HG03558 (cell line): Measurements from ENCODE around the gene THSD4.

Experiments
- ATAC-seq: cut with Tn5 transposase; IDR thresholded peaks from one replicate; pipeline ENCODE4 v1.9.1; 2021; ENCODE audit warnings: moderate number of reproducible peaks; ENCODE audit not compliant: unreplicated experiment; ENCODE audit errors: extremely low read depth

THSD4 gene

GRCh38 chr15:71801935-71802655 is 686.8 kb downstream of the THSD4 start:
- no peak for ATAC-seq

GRCh38 chr15:71802770-71803169 is 687.5 kb downstream of the THSD4 start:
- ATAC-seq = no peak

DNA sequence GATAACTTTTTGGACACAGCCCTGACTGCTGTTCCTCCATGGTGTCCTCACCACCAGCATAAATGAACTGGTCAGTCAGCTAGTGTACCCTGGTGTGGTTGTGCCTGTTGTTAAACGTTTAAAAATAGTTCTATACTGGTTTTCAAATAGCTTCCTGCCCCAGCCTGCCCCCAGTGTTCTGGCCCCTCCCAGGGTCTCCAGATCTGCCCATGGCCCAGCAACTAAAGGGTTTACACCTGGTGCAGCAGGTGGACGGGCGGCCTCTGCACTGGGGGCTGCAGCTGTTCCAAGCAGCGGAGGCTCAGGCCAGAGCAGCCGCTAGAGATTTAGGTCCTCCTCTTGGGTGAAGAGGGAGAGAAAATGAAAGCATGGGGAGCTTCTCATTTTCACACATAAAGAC is 689.0 kb downstream of the THSD4 start:
- no peak for ATAC-seq

- ATAC-seq = no peak
Measured at GRCh38 chr15:71804695-71805470, 689.6 kb downstream of the THSD4 start.

DNA sequence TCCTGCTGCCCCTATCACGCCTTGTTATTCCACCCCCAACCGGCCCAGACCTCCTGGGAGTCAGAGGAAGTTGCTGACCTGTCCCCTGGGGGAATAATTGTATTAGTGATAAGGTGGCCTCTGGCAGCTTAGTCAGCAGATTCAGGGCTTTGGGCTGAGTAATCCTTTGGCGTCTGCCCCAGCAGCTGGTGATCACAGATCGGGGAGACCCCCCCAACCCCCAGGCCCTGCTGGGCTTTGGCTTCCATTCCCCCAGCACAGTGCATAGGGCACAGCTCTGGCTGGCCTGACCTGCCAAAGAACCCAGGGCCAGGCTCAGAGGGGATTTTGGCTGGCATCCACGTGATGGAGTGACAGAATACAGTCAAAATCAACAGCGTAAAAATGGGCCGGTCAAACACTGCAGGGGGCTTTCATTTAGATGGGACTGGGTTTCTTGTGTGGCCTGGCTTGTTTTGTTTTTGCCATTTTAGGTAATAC is 691.2 kb downstream of the THSD4 start:
- ATAC-seq = no peak

DNA sequence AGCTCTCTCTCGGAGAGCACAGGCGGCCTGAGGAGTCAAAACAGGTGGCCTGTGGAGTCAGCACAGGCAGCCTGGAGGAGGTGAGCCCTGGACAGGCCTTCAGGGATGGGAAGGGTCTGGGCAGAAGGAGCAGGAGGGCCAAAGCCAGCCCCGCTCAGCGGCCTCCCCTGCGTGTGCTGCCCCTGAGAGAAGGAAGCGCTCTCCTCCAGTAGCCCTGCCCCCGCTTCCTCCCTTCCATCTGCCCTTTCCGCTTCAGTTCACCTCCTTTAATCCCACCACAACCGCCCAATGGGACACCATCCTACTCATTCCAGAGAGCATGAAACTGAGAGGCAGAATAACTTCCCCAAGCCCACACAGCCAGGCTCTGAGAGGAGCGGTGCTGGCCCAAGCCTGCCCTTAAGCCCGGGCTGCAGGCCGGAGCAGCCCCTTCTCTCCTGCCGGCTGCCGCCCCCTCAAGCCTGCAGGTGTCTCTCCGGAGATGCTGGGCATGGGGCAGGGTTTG is 691.9 kb downstream of the THSD4 start:
- no peak for ATAC-seq

DNA sequence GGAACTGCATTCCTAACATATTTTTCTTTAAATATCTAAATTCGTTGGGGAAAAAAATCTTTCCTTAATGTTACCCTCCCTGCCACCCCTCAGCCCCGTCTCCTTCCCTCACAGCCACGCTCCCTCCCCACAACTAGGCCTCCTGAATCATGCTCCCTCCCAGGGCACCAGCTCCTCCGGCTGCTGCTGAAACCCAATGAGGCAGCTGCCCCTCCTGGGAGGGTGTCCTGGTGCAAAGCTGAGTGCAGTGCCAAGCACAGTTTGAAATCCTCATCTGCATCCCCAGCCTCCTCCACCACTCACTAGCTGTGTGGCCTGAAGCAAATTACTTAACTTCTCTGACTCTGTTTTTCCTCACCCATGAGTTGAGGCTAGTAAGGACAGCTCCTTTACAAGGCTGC is 692.4 kb downstream of the THSD4 start:
- ATAC-seq = no peak

DNA sequence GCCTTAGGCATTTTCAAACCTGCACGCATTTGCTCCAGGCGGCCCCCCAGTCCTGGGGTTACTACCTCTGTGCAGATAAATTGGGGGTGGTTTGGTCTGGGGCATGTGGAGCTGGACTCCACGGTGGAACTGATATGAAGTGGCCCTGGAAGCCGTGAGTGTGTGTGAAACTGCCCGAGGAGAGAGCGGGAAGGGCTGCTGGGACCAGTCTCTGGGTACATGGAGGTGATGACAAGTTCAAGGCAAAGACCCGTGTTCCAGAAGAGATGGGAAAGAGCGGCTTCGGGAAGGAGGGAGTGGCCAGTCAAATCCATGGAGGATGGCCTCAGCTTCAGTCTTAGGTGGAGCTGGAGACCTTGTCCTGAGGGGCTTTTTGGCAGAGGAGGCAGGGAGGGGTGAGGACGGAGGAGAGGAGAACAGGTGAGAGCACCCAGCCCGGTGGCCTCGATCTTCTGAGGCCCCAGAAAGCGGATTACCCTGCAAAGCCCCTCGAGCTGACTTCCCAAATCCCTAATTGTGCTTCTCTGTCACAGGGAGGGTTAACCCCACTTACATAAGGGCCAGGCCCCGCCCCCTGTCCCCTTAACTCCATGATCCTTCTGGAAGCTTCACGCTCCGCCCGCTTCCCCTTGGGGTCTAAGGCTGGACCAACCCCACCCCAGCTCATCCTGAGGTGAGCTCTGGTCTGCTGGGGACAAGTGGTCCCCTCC is 693.2 kb downstream of the THSD4 start:
- no peak for ATAC-seq

- no peak for ATAC-seq
Measured at GRCh38 chr15:71809346-71809745, 694.1 kb downstream of the THSD4 start.

- ATAC-seq = no peak
Measured at GRCh38 chr15:71810256-71811035, 695.2 kb downstream of the THSD4 start, which contains the start of gene NR2E3. TSS of gene NR2E3 (plus strand) at chr15:71810554. CDS start at chr15:71810744, 190 bp downstream.

DNA sequence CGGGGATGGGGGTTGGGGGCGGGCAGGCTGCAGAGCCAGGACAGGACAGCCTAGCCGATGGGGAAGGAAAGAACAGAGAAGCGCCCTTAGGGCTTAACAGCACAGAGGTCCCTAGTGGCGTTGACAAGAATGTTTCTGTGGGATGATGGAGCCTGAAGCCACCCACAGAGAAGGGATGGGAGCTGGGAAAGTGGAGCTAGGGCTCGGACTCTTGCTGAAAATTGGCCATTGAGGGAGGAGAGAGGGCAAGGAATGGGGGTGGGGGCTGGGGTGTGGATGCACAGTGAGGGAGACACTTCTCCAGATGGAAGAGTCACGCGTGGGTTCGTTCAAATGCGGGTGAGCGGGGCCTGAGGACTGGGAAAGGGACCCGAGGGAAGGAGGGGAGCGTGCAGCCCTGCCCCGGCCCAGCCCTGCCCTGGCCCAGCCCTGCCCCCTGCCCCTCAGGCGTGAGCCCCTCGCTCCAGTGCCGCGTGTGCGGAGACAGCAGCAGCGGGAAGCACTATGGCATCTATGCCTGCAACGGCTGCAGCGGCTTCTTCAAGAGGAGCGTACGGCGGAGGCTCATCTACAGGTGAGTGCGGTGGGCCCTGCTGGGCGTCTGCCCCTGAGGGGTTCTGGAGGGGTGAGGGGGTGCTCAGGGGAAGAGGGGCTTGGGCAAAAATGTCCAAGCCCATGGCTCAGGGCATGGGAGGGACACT is 695.9 kb downstream of the THSD4 start:
- ATAC-seq = no peak

DNA sequence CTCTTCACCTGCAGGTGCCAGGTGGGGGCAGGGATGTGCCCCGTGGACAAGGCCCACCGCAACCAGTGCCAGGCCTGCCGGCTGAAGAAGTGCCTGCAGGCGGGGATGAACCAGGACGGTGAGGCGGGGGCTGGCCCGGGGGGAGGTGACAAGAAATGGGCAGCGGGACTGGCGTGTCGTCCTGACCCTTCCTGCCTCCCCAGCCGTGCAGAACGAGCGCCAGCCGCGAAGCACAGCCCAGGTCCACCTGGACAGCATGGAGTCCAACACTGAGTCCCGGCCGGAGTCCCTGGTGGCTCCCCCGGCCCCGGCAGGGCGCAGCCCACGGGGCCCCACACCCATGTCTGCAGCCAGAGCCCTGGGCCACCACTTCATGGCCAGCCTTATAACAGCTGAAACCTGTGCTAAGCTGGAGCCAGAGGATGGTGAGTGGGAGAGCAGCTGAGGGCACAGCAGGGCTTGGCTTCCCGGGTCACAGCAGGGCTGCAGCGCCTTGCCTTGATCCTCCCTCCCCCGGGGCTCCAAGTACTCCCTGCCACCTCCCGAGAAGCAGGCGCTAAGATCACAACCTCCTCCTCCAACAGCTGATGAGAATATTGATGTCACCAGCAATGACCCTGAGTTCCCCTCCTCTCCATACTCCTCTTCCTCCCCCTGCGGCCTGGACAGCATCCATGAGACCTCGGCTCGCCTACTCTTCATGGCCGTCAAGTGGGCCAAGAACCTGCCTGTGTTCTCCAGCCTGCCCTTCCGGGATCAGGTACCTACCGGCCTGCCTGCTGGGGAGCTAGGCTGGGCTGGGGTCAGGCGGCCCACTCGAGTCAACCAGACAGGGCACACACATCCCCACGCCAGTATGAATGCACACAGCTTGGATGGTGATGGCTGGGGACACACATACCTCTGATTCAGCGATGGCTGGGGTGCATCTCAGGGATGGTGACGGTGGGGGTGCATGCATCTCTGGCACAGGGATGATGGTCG is 696.8 kb downstream of the THSD4 start:
- no peak for ATAC-seq

DNA sequence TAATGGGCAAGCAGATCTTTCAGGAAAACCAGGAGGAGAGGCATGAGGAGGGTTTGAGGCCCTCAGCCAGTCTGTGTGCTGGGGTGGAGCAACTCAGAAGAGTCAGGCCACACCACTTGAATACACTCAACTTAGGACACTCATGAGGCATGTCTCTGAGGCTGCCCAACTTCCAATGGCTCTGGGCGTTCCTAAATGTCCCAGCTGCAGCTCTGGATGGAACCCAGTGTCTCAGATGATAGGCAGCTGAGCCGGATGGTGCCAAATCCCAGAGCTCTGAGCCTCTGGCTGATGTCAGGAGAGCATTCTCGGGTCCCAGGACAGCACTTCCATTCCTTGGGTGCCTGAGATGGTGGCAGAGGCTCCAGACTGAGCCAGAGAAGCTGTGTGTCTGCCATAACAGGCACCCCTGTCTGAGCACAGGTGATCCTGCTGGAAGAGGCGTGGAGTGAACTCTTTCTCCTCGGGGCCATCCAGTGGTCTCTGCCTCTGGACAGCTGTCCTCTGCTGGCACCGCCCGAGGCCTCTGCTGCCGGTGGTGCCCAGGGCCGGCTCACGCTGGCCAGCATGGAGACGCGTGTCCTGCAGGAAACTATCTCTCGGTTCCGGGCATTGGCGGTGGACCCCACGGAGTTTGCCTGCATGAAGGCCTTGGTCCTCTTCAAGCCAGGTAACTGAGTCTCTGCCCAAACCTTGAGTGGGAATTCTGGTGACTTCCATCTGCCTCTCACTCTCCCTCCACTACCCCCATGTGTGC is 697.9 kb downstream of the THSD4 start:
- ATAC-seq = no peak

DNA sequence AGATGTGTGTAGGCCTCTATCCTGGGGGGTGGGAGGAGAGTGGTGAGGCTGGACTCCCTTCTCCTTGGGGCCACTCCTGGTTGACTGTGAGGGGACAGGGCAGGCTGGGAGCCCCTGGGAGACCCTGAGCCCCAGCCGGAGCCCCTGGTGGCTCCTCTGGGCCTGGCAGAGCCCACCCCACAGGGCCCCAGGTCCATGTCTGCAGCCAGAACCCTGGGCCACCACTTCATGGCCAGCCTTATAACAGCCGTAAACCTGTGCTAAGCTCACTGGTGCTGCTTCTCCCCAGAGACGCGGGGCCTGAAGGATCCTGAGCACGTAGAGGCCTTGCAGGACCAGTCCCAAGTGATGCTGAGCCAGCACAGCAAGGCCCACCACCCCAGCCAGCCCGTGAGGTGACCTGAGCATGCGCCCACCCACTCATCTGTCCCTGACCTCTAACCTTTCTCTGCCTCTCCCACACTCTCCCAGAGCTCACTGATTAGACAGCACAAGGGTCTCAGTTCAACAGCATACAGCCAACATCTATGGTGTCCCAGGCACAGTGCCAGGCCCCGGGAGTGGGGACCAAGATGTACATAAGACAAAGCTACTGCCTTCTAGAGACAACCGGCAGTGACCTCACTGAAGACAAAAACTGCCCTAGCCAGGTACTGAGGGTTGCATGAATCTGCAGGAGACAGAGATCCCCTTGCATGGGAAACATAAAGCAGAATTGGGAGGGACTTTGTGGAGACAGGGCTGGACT is 698.6 kb downstream of the THSD4 start:
- no peak for ATAC-seq

GRCh38 chr15:71815301-71815700 is 700.0 kb downstream of the THSD4 start:
- ATAC-seq = no peak

GRCh38 chr15:71817351-71817750 is 702.1 kb downstream of the THSD4 start:
- no peak for ATAC-seq

DNA sequence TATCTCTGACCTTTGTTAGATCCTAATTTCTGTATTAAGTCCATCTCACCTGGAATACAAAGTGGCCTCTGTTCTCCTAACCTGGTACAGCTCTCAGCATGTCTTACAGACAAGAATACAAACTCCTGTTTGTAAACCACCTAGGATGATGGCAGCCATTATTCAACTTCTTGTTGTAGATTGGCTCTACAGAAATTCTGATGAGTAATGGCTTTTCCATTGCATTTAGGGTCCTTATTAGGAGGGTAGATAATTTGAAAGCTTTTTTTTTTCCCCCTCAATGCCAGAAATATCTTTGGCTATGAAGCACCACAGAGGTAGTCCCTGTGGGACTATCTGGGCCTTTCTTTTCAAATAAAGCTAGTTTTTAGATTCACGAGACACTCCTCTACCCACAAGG is 704.9 kb downstream of the THSD4 start:
- ATAC-seq = no peak
